NB4 (cell line): ENCODE measurements around the gene ELOVL1.

Experiments used
- CTCF ChIP-seq: IDR thresholded peaks from one replicate; pipeline ENCODE4 v1.5.1; 2012; ENCODE audit warnings: low read depth, low read length
- POLR2A ChIP-seq: IDR thresholded peaks from 2 replicates; pipeline ENCODE4 v1.6.1; 2011; ENCODE audit warnings: mild to moderate bottlenecking; ENCODE audit not compliant: insufficient read length; ENCODE audit errors: extremely low read depth
- TF ChIP-seq, protein P1 (sequence below): IDR thresholded peaks from 2 replicates; pipeline ENCODE4 v1.6.1; 2011; ENCODE audit warnings: low read depth, low read length

GRCh38 chr1:43346636-43347035 is 21.2 kb downstream of the ELOVL1 start:
- TF ChIP-seq CTCF (no peak), POLR2A (no peak)
- TF ChIP-seq, protein P1, sequence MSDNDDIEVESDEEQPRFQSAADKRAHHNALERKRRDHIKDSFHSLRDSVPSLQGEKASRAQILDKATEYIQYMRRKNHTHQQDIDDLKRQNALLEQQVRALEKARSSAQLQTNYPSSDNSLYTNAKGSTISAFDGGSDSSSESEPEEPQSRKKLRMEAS: no peak
